GM12874 (cell line): ENCODE results near the gene TMEM212.

Experiments used
- CTCF ChIP-seq: IDR thresholded peaks from 2 replicates; pipeline ENCODE4 v1.5.1; 2011; ENCODE audit warnings: low read depth, mild to moderate bottlenecking, control low read depth, low read length, moderate library complexity; ENCODE audit not compliant: insufficient read depth

Gene TMEM212

GRCh38 chr3:171878461-171879225, 35.5 kb downstream of the TMEM212 start:
- no peak for TF ChIP-seq CTCF

DNA sequence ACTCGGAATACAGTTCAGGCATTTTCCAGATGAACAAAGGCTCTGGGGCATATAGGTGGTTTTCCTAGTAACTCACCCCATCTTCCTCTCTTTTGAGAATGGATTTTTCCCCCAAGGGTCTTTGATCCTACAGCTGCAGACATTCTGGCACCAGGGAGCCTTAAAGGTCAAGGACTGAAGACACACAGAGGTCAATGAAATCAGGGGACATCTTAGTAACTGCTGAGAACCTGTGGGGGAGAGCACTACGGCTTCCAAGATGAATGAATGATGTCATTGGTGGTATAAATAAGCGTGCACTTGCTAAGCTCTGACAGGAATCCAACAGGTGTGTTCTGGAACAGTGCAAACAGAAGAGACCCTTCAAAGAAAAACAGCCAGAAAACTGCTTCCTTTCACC, 36.3 kb downstream of the TMEM212 start:
- no peak for TF ChIP-seq CTCF

DNA sequence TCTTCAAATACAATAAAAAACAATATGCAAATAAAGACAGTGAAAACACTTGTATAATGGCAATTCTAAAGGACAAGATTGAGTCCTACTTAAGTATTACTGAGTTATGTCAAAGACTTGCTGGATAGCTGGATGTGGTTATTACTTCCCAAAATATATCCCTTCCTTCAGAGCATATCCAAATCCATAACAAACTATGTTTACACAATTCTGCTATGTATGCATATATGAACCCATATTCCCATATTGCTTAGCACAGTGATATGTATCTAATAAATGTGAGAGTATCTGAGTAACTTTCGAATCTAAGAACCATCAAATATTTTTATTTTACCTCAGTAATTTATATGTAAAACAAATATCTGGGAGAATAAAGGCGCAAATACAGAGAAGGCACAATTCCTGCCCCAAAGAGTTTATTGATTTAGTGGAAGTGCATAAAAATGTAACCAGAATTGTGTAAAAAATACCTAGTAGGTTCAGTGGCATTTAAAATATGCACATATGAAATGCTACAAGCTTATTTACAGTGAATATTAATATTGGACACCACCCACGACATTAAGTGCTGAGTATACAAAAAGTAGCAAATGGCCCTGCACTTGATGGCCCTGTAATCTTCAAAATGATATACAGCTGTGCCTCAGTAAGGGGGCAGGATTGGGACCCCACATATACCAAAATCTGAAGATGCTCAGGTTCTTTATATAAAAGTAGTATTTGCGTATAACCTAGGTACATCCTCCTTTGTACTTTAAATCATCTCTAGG, 37.1 kb downstream of the TMEM212 start:
- no peak for TF ChIP-seq CTCF

GRCh38 chr3:171881251-171881650, 38.1 kb downstream of the TMEM212 start:
- no peak for TF ChIP-seq CTCF

GRCh38 chr3:171883257-171883892, 40.2 kb downstream of the TMEM212 start:
- TF ChIP-seq CTCF = no peak

GRCh38 chr3:171883893-171884279, 40.7 kb downstream of the TMEM212 start:
- TF ChIP-seq CTCF = no peak

- TF ChIP-seq CTCF = no peak
Measured at GRCh38 chr3:171888466-171888865, 45.3 kb downstream of the TMEM212 start.
